A549 treated with dexamethasone at 1 μM for 4 hours (cell line): ENCODE measurements around the gene ZNF620. TPM values are rescaled to one million over a fixed set of nuclear protein-coding genes. Genes with fewer than 3 reads are reported as not detected.

Experiments used
- total RNA-seq: library from RNA; stranded (reverse); fragments of 200-300 nt; extraction: Qiagen RNA extraction; gene quantifications from 5 replicates; pipeline ENCODE4 v1.2.3, GENCODE V29; 2022

The ZNF620 gene
- total RNA-seq, result 1.7 to 2.0 TPM (median 1.8 TPM) in 5 replicates

GRCh38 chr3:40505599-40506462 is at the start of gene ZNF620:
TSS of gene ZNF620 (plus strand) at chr3:40506039. CDS start at chr3:40506353, 314 bp downstream.

GRCh38 chr3:40456940-40457823 is 48.7 kb upstream of the ZNF620 start, which contains the start of gene RPL14:
TSS of gene RPL14 (plus strand) at chr3:40457339. CDS start at chr3:40457472, 133 bp downstream.

GRCh38 chr3:40476478-40477470 is 29.1 kb upstream of the ZNF620 start, which contains the start of gene ZNF619:
TSS of gene ZNF619 (plus strand) at chr3:40477122. CDS start at chr3:40477980, 858 bp downstream.

GRCh38 chr3:40524568-40525285 is 18.9 kb downstream of the ZNF620 start, which contains the start of gene ZNF621:
TSS of gene ZNF621 (plus strand) at chr3:40524960. CDS start at chr3:40525841, 881 bp downstream.

Other genes with a start within 250 kb of the ZNF620 start
- gene EIF1B, start 196.3 kb upstream of the ZNF620 start, total RNA-seq, result 54.5 to 71.4 TPM (median 62.6 TPM) in 5 replicates
- gene ENTPD3, start 118.9 kb upstream of the ZNF620 start, total RNA-seq, result 0.03 to 0.05 TPM (median 0.04 TPM) in 3 of 5 replicates, not detected in the others
- gene RPL14, start 48.7 kb upstream of the ZNF620 start, total RNA-seq, result 644 to 754 TPM (median 665 TPM) in 5 replicates
- 2.0 to 2.4 TPM (median 2.3 TPM) in 5 replicates for gene ZNF619, start 28.9 kb upstream of the ZNF620 start, total RNA-seq
- 5.8 to 9.3 TPM (median 7.5 TPM) in 5 replicates for gene ZNF621, start 18.9 kb downstream of the ZNF620 start, total RNA-seq